GM12878 (cell line): ENCODE data around the gene PCDHGA1. TPM values are rescaled to one million over a fixed set of nuclear protein-coding genes. Genes with fewer than 3 reads are reported as not detected.

ENCODE experiments used
- ATAC-seq: fragments of 200-7000 bp; cut with Tn5 transposase; 3 replicates; pipeline ENCODE4 v1.9.1; 2020; ENCODE audit warnings: mild to moderate bottlenecking, moderate library complexity
- BruUV-seq: library from RNA; stranded (reverse); fragments of 400-500 nt; replicated peaks from 2 replicates; lab custom pipeline; 2021; lab: Mats Ljungman, UMichigan
- CTCF ChIA-PET: fragments of 300-600 bp; sonication (Branson Sonifier 250); formaldehyde crosslinking; extraction: SDS; loops from one replicate; lab custom pipeline; 2021; ENCODE audit warnings: inconsistent platforms; lab: Yijun Ruan, JAX
- POLR2A ChIA-PET: fragments of 350-600 bp; formaldehyde crosslinking; extraction: SDS; loops from one replicate; lab custom pipeline; 2021; ENCODE audit warnings: inconsistent platforms; lab: Charles Lee
- RAD21 ChIA-PET: fragments of 300-600 bp; sonication (Branson Sonifier 250); formaldehyde crosslinking; loops from one replicate; lab custom pipeline; 2023; ENCODE audit warnings: antibody characterized with exemption; ENCODE audit not compliant: unreplicated experiment; lab: Charles Lee
- SMC1A ChIA-PET: fragments of 300-600 bp; sonication (Branson Sonifier 250); formaldehyde crosslinking; loops from one replicate; lab custom pipeline; 2023; ENCODE audit not compliant: unreplicated experiment, uncharacterized antibody; lab: Charles Lee
- DNase-seq: peaks from one replicate; pipeline ENCODE4 v3.0.0-alpha.2; 2011; ENCODE audit warnings: low read depth, low spot score
- FAIRE-seq: peaks from 3 replicates; lab custom pipeline; 2011; peaks lifted over from hg19 to GRCh38; lab: Jason Lieb, UNC
- H2AFZ ChIP-seq: 2 replicates; pipeline ENCODE4 v1.6.0; 2011; ENCODE audit warnings: low read depth, low read length, control low read depth; ENCODE audit not compliant: control insufficient read depth
- H3K27ac ChIP-seq: 2 replicates; pipeline ENCODE4 v1.5.1; 2011; ENCODE audit warnings: control low read depth; ENCODE audit not compliant: control insufficient read depth, insufficient read depth
- H3K27me3 ChIP-seq, 2 experiments: replicated peaks in 1 of 2; 2 replicates each; pipeline versions ENCODE4 v1.6.0 to v1.6.1; 2011; ENCODE audit warnings: low read length in 1 of 2; ENCODE audit not compliant: control insufficient read depth in 2 of 2, insufficient read depth in 2 of 2
- H3K36me3 ChIP-seq, 2 experiments: 2 replicates each; pipeline ENCODE4 v1.5.1; 2011; ENCODE audit warnings: low read length in 1 of 2; ENCODE audit not compliant: control insufficient read depth in 2 of 2, insufficient read depth in 2 of 2
- H3K4me1 ChIP-seq: 2 replicates; pipeline ENCODE4 v1.6.1; 2011; ENCODE audit warnings: mild to moderate bottlenecking, low read length, moderate library complexity, mixed read lengths; ENCODE audit not compliant: control insufficient read depth, insufficient read depth
- H3K4me2 ChIP-seq: 2 replicates; pipeline ENCODE4 v1.6.0; 2011; ENCODE audit warnings: control low read depth; ENCODE audit not compliant: control insufficient read depth, insufficient read depth
- H3K4me3 ChIP-seq: fragments of 200-600 bp; sonication (generic); 2 replicates; pipeline ENCODE4 v1.5.1; 2016
- H3K79me2 ChIP-seq: 2 replicates; pipeline ENCODE4 v1.6.0; 2011; ENCODE audit warnings: low read length; ENCODE audit not compliant: control insufficient read depth, insufficient read depth
- H3K9ac ChIP-seq: 2 replicates; pipeline ENCODE4 v1.8.0; 2011; ENCODE audit warnings: low read length, control low read depth, mixed read lengths; ENCODE audit not compliant: control insufficient read depth, insufficient read depth
- H3K9me3 ChIP-seq: replicated peaks from 3 replicates; pipeline ENCODE4 v1.5.1; 2011; ENCODE audit warnings: mild to moderate bottlenecking, low read length; ENCODE audit not compliant: control insufficient read depth, insufficient read depth
- H4K20me1 ChIP-seq: 2 replicates; pipeline ENCODE4 v1.6.0; 2011; ENCODE audit not compliant: control insufficient read depth, insufficient read depth
- CBX5 ChIP-seq: sonication (generic); IDR thresholded peaks from 2 replicates; pipeline ENCODE4 v1.6.1; 2016; ENCODE audit warnings: low read depth, moderate library complexity, mild to moderate bottlenecking, inconsistent platforms
- CHD1 ChIP-seq: IDR thresholded peaks from 2 replicates; pipeline ENCODE4 v1.6.1; 2012; ENCODE audit warnings: low read depth, low read length, improper control_type of control experiment
- CREB1 ChIP-seq: IDR thresholded peaks from 2 replicates; pipeline ENCODE4 v1.6.1; 2012; ENCODE audit warnings: low read depth, mild to moderate bottlenecking, inconsistent platforms
- HDAC6 ChIP-seq: fragments of 200-600 bp; sonication (generic); IDR thresholded peaks from one replicate; pipeline ENCODE4 v1.8.0; 2017; ENCODE audit warnings: antibody characterized with exemption; ENCODE audit not compliant: unreplicated experiment
- IRF4 ChIP-seq: IDR thresholded peaks from 2 replicates; pipeline ENCODE4 v1.6.1; 2011; ENCODE audit warnings: low read depth, low read length
- KDM1A ChIP-seq: fragments of 200-600 bp; sonication (generic); IDR thresholded peaks from 2 replicates; pipeline ENCODE4 v1.6.1; 2016; ENCODE audit warnings: borderline replicate concordance
- NFYA ChIP-seq: IDR thresholded peaks from 2 replicates; pipeline ENCODE4 v1.6.1; 2011; ENCODE audit warnings: low read depth, mild to moderate bottlenecking, low read length, improper control_type of control experiment, borderline replicate concordance
- PAX8 ChIP-seq: fragments of 450-650 bp; IDR thresholded peaks from 2 replicates; pipeline ENCODE4 v1.6.1; 2017; ENCODE audit warnings: mild to moderate bottlenecking, moderate library complexity
- RFX5 ChIP-seq: IDR thresholded peaks from 2 replicates; pipeline ENCODE4 v1.6.1; 2011; ENCODE audit warnings: low read depth, low read length, improper control_type of control experiment
- STAT3 ChIP-seq: IDR thresholded peaks from 2 replicates; pipeline ENCODE4 v1.6.1; 2011; ENCODE audit warnings: low read depth, low read length, improper control_type of control experiment
- YBX1 ChIP-seq: fragments of 450-650 bp; IDR thresholded peaks from 2 replicates; pipeline ENCODE4 v1.6.1; 2016; ENCODE audit warnings: antibody characterized with exemption
- ZNF622 ChIP-seq: fragments of 450-650 bp; IDR thresholded peaks from 2 replicates; pipeline ENCODE4 v1.6.1; 2017; ENCODE audit warnings: mild to moderate bottlenecking, inconsistent platforms
- WGBS: methylation state at CpG from one replicate; pipeline ENCODE4 v1.1.6; 2016; ENCODE audit warnings: low lambda C conversion rate; ENCODE audit not compliant: insufficient replicate concordance, insufficient coverage; ENCODE audit errors: missing lambda C conversion rate; 5-methylcytosine and 5-hydroxymethylcytosine counted together
- in situ Hi-C: fragments of 300-500 bp; cut with MboI; formaldehyde crosslinking; loops from 9 replicates; pipeline ENCODE4 v1.14.3; 2018; ENCODE audit warnings: mixed read lengths
- intact Hi-C: fragments of 100-400 bp; cut with micrococcal nuclease; formaldehyde crosslinking; loops from one replicate; pipeline ENCODE4 v1.14.2; 2022; ENCODE audit not compliant: unreplicated experiment
- polyA plus RNA-seq, 11 experiments: library from polyadenylated mRNA; depleted of rRNA in 4 of 11; unstranded in 6 of 11; stranded (reverse) in 5 of 11; fragments of >200 nt; fragmentation: Nextera tagmentation in 4 of 11; fragmentation: Illumina TruSeq in 1 of 11; extraction: Ambion mirVana in 4 of 11; extraction: Trizol in 1 of 11; gene quantifications; 1 replicate in 1 of 11; 2 replicates in 10 of 11; pipeline versions ENCODE4 v1.2.1 to v1.2.3, GENCODE V29; 2011 to 2016; ENCODE audit warnings: inconsistent platforms in 2 of 11, missing spikeins in 2 of 11, low read depth in 1 of 11
- total RNA-seq, 4 experiments: library from RNA; depleted of rRNA in 3 of 4; stranded (reverse); fragments of >200 nt in 3 of 4; fragmentation: Illumina TruSeq in 1 of 4; extraction: Trizol in 1 of 4; gene quantifications; 2 replicates each; pipeline versions ENCODE4 v1.2.1 to v1.2.3, GENCODE V29; 2013 to 2021
- TF ChIP-seq, protein P1 (sequence below): fragments of 450-650 bp; IDR thresholded peaks from 2 replicates; pipeline ENCODE4 v1.6.1; 2017; ENCODE audit warnings: mild to moderate bottlenecking, low read depth, inconsistent platforms; ENCODE audit not compliant: poor library complexity, severe bottlenecking
- TF ChIP-seq, protein P2 (sequence below): fragments of 150-350 bp; IDR thresholded peaks from 2 replicates; pipeline ENCODE4 v1.6.1; 2016; ENCODE audit warnings: low read depth, low read length
- TF ChIP-seq, protein P3 (sequence below): fragments of 150-350 bp; IDR thresholded peaks from 2 replicates; pipeline ENCODE4 v1.6.1; 2014; ENCODE audit warnings: mild to moderate bottlenecking, low read depth, low read length

Gene PCDHGA1
- total and polyA plus RNA-seq, 10 of the 15 experiments (the other 5 are each of a cell fraction or from before 2014, with no cell fraction given) = 0.02 to 0.51 (median 0.19) TPM; not detected in 3

DNA sequence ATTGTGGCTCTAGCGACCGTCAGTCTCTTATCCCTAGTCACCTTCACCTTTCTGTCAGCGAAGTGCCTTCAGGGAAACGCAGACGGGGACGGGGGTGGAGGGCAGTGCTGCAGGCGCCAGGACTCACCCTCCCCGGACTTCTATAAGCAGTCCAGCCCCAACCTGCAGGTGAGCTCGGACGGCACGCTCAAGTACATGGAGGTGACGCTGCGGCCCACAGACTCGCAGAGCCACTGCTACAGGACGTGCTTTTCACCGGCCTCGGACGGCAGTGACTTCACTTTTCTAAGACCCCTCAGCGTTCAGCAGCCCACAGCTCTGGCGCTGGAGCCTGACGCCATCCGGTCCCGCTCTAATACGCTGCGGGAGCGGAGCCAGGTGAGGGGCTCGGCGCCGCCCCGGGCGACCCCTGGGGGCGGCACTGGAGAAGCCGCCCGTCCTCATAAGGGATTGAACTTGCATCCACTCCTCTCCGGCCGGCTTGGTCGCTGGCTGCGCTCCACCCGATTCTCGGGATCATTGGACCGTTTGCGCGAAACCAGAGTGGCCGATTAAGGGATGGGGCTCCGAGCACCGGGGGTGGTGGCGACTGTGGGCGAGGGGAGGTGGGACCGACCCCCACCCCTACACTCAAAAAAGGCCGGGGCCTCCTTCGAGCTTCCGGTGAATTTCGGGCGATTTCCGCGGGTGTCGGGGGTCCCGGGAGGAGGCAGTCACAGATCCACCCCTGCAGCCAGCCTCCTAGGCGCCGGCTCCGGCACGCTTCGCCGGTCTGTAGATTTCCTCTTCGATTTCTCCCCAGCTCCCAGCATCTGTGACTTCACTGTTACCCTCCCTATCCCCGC is 161.2 kb downstream of the PCDHGA1 start:
- POLR2A ChIA-PET = interaction anchor here (1.2 to 1.7 kb wide), 2 partner anchors 15 to 22 kb away, joined by 3 to 5 read pairs; no protein-coding TSS in a partner anchor
- H3K79me2 ChIP-seq = no peaks in the 10 kb centered on the region
- FAIRE-seq = no peak
- no peak; the same call in 2 of the 3 replicates for ATAC-seq
- peak overlapping the region; percentile 97 for H3K4me2 ChIP-seq
- H2AFZ ChIP-seq = peak overlapping the region; percentile 79
- no peak overlapping the region for H3K27ac ChIP-seq
- no peaks in the 10 kb centered on the region; the same call in 2 of the 3 replicates for H3K9me3 ChIP-seq
- RAD21 ChIA-PET = interaction anchor here (0.6 to 1.9 kb wide), 2 partner anchors 16 to 79 kb away, joined by 3 to 8 read pairs; partner anchors contain the start of gene PCDHGA10
- no peaks in the 10 kb centered on the region; a peak in 1 of 4 replicates for H3K36me3 ChIP-seq
- in situ Hi-C loops = no loop called here
- no peaks in the 10 kb centered on the region for H4K20me1 ChIP-seq
- intact Hi-C loops = no loop called here
- H3K4me1 ChIP-seq = peaks cover 24% of the 10 kb centered on the region
- no peak for DNase-seq
- H3K4me3 ChIP-seq = peak overlapping the region; percentile 65
- no TSS peak for BruUV-seq
- no peaks in the 10 kb centered on the region; a peak in 1 of 4 replicates for H3K27me3 ChIP-seq
- CTCF ChIA-PET = interaction anchor here (0.7 to 3.4 kb wide), 7 partner anchors 15 to 72 kb away, joined by 4 to 23 read pairs (median 7); partner anchors contain the start of genes PCDHGA11 and PCDHGC3
- WGBS = 16% methylated on average over 64 of the region's 66 CpGs
- peak overlapping the region; percentile 3; the same call in 1 of the 2 replicates for H3K9ac ChIP-seq
- SMC1A ChIA-PET = interaction anchor here (1.4 to 2.0 kb wide), 3 partner anchors 8 to 18 kb away, joined by 3 to 6 read pairs (median 4); no protein-coding TSS in a partner anchor
- TF ChIP-seq KDM1A (no peak), NFYA (no peak), CBX5 (no peak), YBX1 (no peak), RFX5 (no peak), CHD1 (no peak), STAT3 (no peak), CREB1 (no peak), PAX8 (no peak), HDAC6 (no peak), IRF4 (no peak), ZNF622 (no peak)
- TF ChIP-seq, protein P1, sequence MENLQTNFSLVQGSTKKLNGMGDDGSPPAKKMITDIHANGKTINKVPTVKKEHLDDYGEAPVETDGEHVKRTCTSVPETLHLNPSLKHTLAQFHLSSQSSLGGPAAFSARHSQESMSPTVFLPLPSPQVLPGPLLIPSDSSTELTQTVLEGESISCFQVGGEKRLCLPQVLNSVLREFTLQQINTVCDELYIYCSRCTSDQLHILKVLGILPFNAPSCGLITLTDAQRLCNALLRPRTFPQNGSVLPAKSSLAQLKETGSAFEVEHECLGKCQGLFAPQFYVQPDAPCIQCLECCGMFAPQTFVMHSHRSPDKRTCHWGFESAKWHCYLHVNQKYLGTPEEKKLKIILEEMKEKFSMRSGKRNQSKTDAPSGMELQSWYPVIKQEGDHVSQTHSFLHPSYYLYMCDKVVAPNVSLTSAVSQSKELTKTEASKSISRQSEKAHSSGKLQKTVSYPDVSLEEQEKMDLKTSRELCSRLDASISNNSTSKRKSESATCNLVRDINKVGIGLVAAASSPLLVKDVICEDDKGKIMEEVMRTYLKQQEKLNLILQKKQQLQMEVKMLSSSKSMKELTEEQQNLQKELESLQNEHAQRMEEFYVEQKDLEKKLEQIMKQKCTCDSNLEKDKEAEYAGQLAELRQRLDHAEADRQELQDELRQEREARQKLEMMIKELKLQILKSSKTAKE = no peak
- TF ChIP-seq, protein P2, sequence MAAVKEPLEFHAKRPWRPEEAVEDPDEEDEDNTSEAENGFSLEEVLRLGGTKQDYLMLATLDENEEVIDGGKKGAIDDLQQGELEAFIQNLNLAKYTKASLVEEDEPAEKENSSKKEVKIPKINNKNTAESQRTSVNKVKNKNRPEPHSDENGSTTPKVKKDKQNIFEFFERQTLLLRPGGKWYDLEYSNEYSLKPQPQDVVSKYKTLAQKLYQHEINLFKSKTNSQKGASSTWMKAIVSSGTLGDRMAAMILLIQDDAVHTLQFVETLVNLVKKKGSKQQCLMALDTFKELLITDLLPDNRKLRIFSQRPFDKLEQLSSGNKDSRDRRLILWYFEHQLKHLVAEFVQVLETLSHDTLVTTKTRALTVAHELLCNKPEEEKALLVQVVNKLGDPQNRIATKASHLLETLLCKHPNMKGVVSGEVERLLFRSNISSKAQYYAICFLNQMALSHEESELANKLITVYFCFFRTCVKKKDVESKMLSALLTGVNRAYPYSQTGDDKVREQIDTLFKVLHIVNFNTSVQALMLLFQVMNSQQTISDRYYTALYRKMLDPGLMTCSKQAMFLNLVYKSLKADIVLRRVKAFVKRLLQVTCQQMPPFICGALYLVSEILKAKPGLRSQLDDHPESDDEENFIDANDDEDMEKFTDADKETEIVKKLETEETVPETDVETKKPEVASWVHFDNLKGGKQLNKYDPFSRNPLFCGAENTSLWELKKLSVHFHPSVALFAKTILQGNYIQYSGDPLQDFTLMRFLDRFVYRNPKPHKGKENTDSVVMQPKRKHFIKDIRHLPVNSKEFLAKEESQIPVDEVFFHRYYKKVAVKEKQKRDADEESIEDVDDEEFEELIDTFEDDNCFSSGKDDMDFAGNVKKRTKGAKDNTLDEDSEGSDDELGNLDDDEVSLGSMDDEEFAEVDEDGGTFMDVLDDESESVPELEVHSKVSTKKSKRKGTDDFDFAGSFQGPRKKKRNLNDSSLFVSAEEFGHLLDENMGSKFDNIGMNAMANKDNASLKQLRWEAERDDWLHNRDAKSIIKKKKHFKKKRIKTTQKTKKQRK = no peak
- TF ChIP-seq, protein P3, sequence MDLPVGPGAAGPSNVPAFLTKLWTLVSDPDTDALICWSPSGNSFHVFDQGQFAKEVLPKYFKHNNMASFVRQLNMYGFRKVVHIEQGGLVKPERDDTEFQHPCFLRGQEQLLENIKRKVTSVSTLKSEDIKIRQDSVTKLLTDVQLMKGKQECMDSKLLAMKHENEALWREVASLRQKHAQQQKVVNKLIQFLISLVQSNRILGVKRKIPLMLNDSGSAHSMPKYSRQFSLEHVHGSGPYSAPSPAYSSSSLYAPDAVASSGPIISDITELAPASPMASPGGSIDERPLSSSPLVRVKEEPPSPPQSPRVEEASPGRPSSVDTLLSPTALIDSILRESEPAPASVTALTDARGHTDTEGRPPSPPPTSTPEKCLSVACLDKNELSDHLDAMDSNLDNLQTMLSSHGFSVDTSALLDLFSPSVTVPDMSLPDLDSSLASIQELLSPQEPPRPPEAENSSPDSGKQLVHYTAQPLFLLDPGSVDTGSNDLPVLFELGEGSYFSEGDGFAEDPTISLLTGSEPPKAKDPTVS = no peak
